GM18520 (cell line): Measurements from ENCODE around the gene SNRNP200.

Experiments used
- ATAC-seq: cut with Tn5 transposase; IDR thresholded peaks from one replicate; pipeline ENCODE4 v1.9.1; 2021; ENCODE audit not compliant: unreplicated experiment

SNRNP200 gene

GRCh38 chr2:96251721-96252292 is 53.5 kb downstream of the SNRNP200 start:
- ATAC-seq: no peak

GRCh38 chr2:96250188-96250587 is 55.2 kb downstream of the SNRNP200 start:
- no peak for ATAC-seq

GRCh38 chr2:96249654-96250053 is 55.7 kb downstream of the SNRNP200 start:
- no peak for ATAC-seq

GRCh38 chr2:96248624-96249023 is 56.7 kb downstream of the SNRNP200 start:
- ATAC-seq: no peak

- ATAC-seq: no peak
Observed at GRCh38 chr2:96247896-96248295, 57.5 kb downstream of the SNRNP200 start.

- ATAC-seq: no peak
Observed at GRCh38 chr2:96247009-96247408, 58.3 kb downstream of the SNRNP200 start.

GRCh38 chr2:96245609-96246390 is 59.5 kb downstream of the SNRNP200 start:
- ATAC-seq: no peak

GRCh38 chr2:96243843-96244242 is 61.5 kb downstream of the SNRNP200 start:
- ATAC-seq: no peak

GRCh38 chr2:96241900-96242611 is 63.3 kb downstream of the SNRNP200 start:
- peak; percentile 79 for ATAC-seq

- no peak for ATAC-seq
Observed at GRCh38 chr2:96241227-96241626, 64.1 kb downstream of the SNRNP200 start.

- no peak for ATAC-seq
Observed at GRCh38 chr2:96240341-96241038, 64.9 kb downstream of the SNRNP200 start.

- no peak for ATAC-seq
Observed at GRCh38 chr2:96239745-96240264, 65.5 kb downstream of the SNRNP200 start.

- no peak for ATAC-seq
Observed at GRCh38 chr2:96239091-96239490, 66.3 kb downstream of the SNRNP200 start.

GRCh38 chr2:96238266-96238665 is 67.1 kb downstream of the SNRNP200 start:
- ATAC-seq: no peak

GRCh38 chr2:96236882-96237281 is 68.5 kb downstream of the SNRNP200 start:
- no peak for ATAC-seq

GRCh38 chr2:96233880-96234316 is 71.4 kb downstream of the SNRNP200 start:
- ATAC-seq: no peak

- no peak for ATAC-seq
Observed at GRCh38 chr2:96233436-96233835, 71.9 kb downstream of the SNRNP200 start.

- ATAC-seq: no peak
Observed at GRCh38 chr2:96231316-96231715, 74.0 kb downstream of the SNRNP200 start.

GRCh38 chr2:96225016-96225533 is 80.3 kb downstream of the SNRNP200 start:
- peak; percentile 86 for ATAC-seq
